Measurements from ENCODE around the gene APOL3. TPM values are rescaled to one million over a fixed set of nuclear protein-coding genes. Genes with fewer than 3 reads are reported as not detected.

Gene APOL3
- total RNA-seq, 4 donors from 2014 or later: 22.1 to 108 (median 76.7) TPM

GRCh38 chr22:36107436-36107835, 53.1 kb downstream of the APOL3 start:
- peaks cover 0 to 5% of the 10 kb centered on the region in 2 donors for H3K4me1 ChIP-seq
- DNase-seq: no peak

GRCh38 chr22:36106910-36107309, 53.6 kb downstream of the APOL3 start:
- no peak for TF ChIP-seq CTCF (IDR thresholded peaks at IDR 0.05)
- intact Hi-C loops (cut with DNase I; ENCODE audit: low total_unique reads): no loop called here
- H3K9me3 ChIP-seq: no peaks in the 10 kb centered on the region
- H3K27me3 ChIP-seq: no peaks in the 10 kb centered on the region
- no peaks in the 10 kb centered on the region for H3K36me3 ChIP-seq
- no peak overlapping the region for H3K4me3 ChIP-seq
- H3K27ac ChIP-seq: no peak overlapping the region
- H3K4me1 ChIP-seq: peaks cover 0 to 5% of the 10 kb centered on the region in 2 donors
- no peak for DNase-seq

More at GRCh38 chr22:36107436-36107835, 53.1 kb downstream of the APOL3 start:
- H3K4me3 ChIP-seq: no peak overlapping the region
- H3K27me3 ChIP-seq: no peaks in the 10 kb centered on the region
- intact Hi-C loops (cut with DNase I; ENCODE audit: low total_unique reads): no loop called here
- H3K27ac ChIP-seq: no peak overlapping the region
- no peaks in the 10 kb centered on the region for H3K9me3 ChIP-seq
- H3K36me3 ChIP-seq: no peaks in the 10 kb centered on the region
- TF ChIP-seq CTCF (IDR thresholded peaks at IDR 0.05) (no peak), POLR2A (IDR thresholded peaks at IDR 0.05) (no peak)

- no peak for DNase-seq
- H3K4me1 ChIP-seq: no peaks in the 10 kb centered on the region
- no peaks in the 10 kb centered on the region for H3K36me3 ChIP-seq
- no peak overlapping the region for H3K27ac ChIP-seq
- TF ChIP-seq CTCF (IDR thresholded peaks at IDR 0.05) (no peak), POLR2A (IDR thresholded peaks at IDR 0.05) (no peak)
- intact Hi-C loops (cut with DNase I; ENCODE audit: low total_unique reads): no loop called here
- no peaks in the 10 kb centered on the region for H3K27me3 ChIP-seq
- no peaks in the 10 kb centered on the region for H3K9me3 ChIP-seq
- H3K4me3 ChIP-seq: no peak overlapping the region
Observed at GRCh38 chr22:36104988-36105387, 55.6 kb downstream of the APOL3 start.

- Histone ChIP-seq H3K36me3 (no peaks in the 10 kb centered on the region), H3K27me3 (no peaks in the 10 kb centered on the region), H3K9me3 (no peaks in the 10 kb centered on the region), H3K4me1 (no peaks in the 10 kb centered on the region), H3K4me3 (no peak overlapping the region), H3K27ac (no peak overlapping the region)
- DNase-seq: no peak
- intact Hi-C loops (cut with DNase I; ENCODE audit: low total_unique reads): no loop called here
- TF ChIP-seq CTCF (IDR thresholded peaks at IDR 0.05) (no peak), POLR2A (IDR thresholded peaks at IDR 0.05) (no peak)
Observed at GRCh38 chr22:36104435-36104834, 56.1 kb downstream of the APOL3 start.

GRCh38 chr22:36103891-36104290, 56.7 kb downstream of the APOL3 start:
- H3K4me1 ChIP-seq: no peaks in the 10 kb centered on the region
- H3K9me3 ChIP-seq: no peaks in the 10 kb centered on the region
- no peak overlapping the region for H3K4me3 ChIP-seq
- no peak for DNase-seq
- no peaks in the 10 kb centered on the region for H3K36me3 ChIP-seq
- intact Hi-C loops (cut with DNase I; ENCODE audit: low total_unique reads): no loop called here
- no peak overlapping the region for H3K27ac ChIP-seq
- H3K27me3 ChIP-seq: no peaks in the 10 kb centered on the region
- no peak for TF ChIP-seq CTCF (IDR thresholded peaks at IDR 0.05)
- TF ChIP-seq POLR2A (IDR thresholded peaks at IDR 0.05): no peak

Data from uterus (tissue), 4 donors.